Glomerular endothelial cell (primary cell): ENCODE data around the gene RPS6KA6. TPM values are rescaled to one million over a fixed set of nuclear protein-coding genes. Genes with fewer than 3 reads are reported as not detected.

ENCODE experiments used
- DNase-seq: peaks from one replicate; pipeline ENCODE4 v3.0.0-alpha.2; 2011; ENCODE audit warnings: low read depth, low spot score; ENCODE audit errors: extremely low read depth
- total RNA-seq: library from RNA; depleted of rRNA; stranded (reverse); fragments of >200 nt; gene quantifications from 2 replicates; pipeline ENCODE4 v1.2.3, GENCODE V29; 2015

Gene RPS6KA6
- total RNA-seq, result 0.29 and 0.34 TPM in 2 replicates

DNA sequence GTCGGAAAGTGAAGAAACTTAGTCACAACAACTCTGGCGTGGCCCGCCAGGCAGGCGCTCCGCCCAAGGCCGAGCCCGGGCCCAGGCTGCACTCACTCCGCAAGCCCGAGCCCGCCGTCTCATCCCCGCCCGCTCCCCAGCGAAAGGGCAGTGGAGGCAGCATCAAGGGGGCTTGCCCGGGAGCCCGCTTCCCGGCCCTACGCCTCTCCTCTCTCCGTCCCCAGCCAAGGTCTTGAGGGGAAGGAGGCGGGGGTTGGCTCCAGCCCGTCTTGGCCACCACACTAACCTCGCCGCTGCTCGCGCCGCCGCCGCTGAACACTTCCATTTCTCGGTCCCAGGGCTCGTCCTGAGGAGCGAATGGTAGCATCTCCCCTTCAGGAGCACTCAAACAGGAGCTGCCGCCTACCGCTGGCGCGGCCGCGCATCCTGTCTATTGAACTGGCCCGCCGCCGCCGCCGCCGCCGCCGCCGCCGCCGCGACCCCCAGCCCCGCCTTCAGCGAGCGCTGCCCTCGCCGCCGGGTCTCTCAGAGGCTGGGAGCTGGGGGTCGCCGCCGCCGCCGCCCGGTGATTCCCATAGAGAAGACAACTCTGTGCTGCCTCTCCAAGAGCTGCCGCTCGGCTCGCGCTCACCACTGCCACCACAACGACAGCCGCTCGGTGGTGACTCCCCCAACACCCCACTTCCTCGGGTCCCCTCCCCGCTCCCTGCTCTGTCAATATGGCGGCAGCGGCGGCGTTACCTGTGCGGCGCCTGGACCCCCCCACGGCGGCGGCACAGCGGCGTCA lies at the start of gene RPS6KA6:
Gene RPS6KA6, minus strand, starts transcription at position 667 of the 787 bp plus-strand sequence. Its CDS starts 300 bp downstream, at position 367.
- no peak for DNase-seq

- no peak for DNase-seq
Measured at GRCh38 chrX:84224741-84225140, 36.7 kb upstream of the RPS6KA6 start.

GRCh38 chrX:84223261-84223660 lies 35.3 kb upstream of the RPS6KA6 start:
- no peak for DNase-seq

- no peak for DNase-seq
Measured at GRCh38 chrX:84221181-84221580, 33.2 kb upstream of the RPS6KA6 start.

DNA sequence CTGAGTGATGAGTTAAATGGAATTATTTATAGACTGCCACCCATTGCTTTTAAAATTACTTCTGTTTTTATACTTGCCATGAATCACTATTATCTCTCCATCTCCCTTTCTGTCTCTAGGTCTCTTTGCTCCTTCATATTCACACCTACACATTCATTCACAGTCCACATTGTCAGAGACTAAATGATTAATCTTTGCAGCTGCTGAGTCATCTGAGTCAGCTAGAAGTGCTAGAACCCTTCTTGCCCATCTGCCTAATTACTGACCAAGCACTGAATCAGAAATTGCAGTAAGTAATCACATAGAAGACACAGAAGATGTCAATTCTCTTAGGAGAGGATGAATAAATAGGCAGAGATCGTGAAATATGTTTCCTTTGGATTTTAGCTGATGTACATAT lies 31.6 kb upstream of the RPS6KA6 start:
- no peak for DNase-seq

DNA sequence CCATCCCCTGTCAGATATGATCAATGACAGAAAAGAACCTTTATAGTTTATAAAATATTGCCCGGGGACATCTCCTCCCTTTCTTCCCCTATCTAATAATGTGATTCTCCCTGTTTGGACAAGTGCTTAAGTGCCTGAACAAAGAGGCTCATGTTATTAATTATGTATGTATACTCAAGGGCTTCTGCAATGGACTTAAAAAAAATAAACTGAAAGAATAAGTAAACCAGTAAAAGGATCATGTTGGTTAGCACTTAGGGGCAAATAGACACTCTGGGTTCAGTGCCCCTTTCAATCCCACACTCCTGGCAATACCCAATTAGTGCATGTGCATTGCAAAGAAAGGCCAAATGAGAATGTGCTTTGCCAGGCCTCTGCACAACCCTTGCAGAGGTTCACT lies 30.7 kb upstream of the RPS6KA6 start:
- no peak for DNase-seq

GRCh38 chrX:84216881-84217280 lies 28.9 kb upstream of the RPS6KA6 start:
- no peak for DNase-seq

- DNase-seq, result no peak
Measured at GRCh38 chrX:84216406-84216805, 28.4 kb upstream of the RPS6KA6 start.

GRCh38 chrX:84205276-84205675 lies 17.3 kb upstream of the RPS6KA6 start:
- DNase-seq, result no peak

DNA sequence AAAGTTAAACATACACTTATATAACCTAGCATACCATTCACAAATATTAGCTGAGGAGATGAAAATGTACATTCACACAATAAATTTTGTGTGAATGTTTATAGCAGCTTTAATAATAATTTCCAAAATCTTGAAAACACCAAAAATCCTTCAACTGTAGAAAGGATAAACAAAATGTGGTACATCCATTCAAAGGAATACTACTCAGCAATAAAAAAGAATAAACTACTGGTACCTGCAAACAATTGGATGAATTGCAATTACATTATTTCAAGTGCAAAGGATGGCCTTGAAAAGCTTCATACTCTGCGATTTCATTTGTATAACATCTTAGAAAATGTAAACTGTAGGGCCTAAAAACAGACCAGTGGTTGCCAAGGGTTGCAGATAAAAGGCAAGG lies 11.7 kb upstream of the RPS6KA6 start:
- no peak for DNase-seq

DNA sequence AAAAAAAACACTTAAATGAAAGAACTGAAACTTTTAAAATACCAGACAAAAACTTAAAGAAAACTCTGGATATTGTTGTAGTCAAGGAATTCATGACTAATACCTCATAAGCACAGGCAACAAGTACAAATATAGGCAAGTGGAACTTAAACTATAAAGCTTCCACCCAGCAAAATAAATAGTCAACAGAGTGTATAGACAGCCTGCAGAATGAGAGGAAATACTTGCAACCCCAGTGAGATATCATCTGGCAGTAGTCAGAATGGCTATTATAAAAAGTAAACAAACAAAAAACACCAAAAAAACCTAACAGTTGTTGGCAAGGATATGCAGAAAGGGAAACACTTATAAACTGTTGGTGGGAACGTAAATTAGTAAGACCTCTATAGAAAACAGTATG lies 9.6 kb upstream of the RPS6KA6 start:
- no peak for DNase-seq

DNA sequence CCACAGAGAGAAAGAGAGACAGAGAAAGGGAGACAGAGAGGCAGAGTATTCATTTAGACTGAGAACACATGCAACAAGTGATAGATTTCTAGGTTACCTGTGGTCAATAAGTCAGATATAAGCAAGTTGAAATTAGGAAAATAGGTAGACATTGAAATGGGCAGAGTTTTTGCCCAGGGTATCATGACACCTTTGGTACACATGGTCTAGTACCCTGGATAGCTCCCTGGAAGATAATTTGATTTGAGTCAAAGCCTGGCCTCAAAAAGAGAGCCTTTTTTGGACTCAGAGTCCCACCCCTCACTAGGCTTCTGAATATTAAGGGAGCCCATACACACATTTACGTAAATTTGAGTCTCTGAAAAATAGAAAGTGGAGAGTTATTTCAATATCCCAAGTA lies 4.0 kb upstream of the RPS6KA6 start:
- no peak for DNase-seq

DNA sequence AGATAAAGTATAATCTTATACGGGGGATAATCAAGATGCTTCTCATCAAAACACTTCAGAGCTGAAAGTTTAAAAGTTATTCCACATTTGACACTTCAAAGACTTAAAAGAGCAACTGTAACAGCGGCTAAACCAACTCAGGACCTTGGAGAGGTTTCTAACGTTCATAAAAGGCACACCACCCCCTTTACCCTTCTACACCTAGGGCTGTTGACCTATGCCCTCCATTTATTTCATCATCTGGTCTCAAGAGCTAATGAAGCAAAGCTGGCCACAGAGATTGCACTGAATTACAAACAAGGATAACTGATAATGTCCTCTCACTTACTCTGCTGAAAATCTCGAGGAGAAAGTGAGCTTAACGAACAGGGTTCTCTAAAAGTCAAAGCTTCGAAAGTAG lies 1.1 kb upstream of the RPS6KA6 start:
- no peak for DNase-seq

- no peak for DNase-seq
Measured at GRCh38 chrX:84188320-84188834, 378 bp upstream of the RPS6KA6 start.

DNA sequence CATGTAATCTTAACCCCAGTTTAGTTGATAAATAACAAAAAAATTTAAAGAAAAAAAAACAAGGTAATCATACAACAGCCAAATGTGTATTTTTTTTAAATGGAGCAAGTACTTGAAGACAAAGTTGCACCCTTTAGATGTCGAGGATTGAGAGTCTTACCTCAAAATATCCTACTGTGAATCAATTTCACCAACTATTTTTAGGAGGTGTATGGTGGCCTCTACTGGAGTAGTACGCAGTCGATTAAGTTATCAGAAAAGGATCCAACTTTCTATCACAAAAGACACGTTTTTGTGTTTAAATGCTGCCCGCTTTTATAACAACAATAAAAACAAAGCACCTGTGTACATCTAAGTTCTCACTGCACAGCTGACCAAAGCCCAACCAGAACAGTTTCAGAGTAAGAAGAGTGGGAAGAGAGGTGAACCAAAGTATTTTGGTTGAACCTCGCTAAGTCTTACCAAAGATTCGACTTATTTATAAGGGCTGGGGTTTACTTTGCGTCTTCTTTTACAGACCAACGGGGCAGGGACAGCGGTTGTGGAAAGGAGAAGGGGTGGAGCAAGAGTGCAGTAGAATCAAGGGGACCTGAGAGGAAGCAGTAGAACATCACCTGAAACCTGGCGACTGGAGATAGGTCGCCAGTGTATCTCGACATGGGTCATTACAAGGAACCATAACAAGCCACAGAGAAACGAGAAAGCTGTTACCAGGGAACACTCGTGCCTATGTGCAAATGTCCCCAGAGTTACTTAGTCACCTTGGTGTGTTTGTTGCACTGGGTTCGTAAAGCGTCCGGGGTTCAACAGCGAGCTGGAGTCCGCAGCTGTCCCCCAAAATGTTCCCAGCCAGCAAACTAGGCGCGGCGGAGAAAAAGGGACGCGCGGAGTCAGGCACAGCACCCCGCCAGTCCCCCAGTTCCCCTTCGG lies 1.1 kb downstream of the RPS6KA6 start:
- DNase-seq, result no peak

DNA sequence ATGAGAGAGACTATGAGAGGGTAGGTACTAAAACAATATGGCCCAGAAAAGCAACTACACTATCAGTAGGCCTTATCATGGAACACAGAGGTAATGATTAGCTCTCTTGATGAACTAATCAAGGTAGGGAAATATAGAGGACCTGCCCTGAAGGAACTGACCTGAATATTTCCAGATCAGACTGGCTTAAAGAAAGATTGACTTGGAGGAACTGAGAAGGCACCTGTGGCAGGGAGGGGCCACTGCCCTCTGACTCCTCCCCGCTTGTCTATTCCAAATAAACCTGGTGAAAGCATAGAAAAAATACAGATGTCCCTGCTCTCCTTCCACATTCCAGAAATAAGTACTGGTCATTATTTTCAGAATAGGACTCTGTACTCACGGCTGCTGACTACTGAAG lies 5.5 kb downstream of the RPS6KA6 start:
- DNase-seq, result no peak

GRCh38 chrX:84175958-84176357 lies 12.0 kb downstream of the RPS6KA6 start:
- no peak for DNase-seq

- no peak for DNase-seq
Measured at GRCh38 chrX:84175274-84175673, 12.7 kb downstream of the RPS6KA6 start.

- DNase-seq, result no peak
Measured at GRCh38 chrX:84174348-84174747, 13.7 kb downstream of the RPS6KA6 start.

GRCh38 chrX:84170931-84171330 lies 17.1 kb downstream of the RPS6KA6 start:
- DNase-seq, result no peak

DNA sequence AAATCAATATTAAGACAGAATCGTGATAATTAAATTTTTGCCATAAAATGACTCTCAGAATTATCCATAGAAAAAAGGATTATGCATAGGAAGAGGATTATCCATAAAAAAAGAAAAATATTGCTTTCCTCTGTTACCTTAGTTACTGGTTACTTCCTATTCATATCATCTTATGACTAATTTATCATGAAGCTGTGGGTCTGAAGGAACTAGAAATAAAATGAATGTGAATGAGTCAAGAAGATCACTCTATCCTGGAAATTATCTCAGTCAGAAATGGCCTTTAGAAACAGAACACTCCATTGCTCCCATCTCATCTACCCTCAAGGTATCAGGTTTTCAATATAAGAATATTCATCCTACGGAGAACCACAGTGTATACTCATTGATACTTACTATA lies 19.4 kb downstream of the RPS6KA6 start:
- no peak for DNase-seq

DNA sequence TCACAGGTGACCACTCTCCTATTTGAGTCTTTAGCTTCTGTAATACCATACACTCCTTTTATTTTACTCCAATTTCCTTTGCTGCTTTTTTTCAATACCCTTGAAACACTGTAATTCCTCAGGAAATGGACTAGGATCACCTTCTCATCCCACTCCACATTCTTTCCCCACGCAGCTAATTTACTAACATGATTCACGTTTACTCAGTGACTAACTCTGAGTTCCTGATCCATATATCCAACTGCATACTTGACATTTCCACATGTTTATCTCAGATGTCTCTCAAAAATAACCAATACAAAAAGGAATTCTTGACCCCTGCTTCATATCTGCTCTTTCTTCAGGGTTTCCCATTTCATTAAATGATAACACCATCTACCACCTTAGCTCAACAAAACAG lies 19.9 kb downstream of the RPS6KA6 start:
- no peak for DNase-seq
